B cell (primary cell): ENCODE results near the gene PRKCH. TPM values are rescaled to one million over a fixed set of nuclear protein-coding genes. Genes with fewer than 3 reads are reported as not detected.

Experiments
- ATAC-seq: fragments of 200-7000 bp; cut with Tn5 transposase; one replicate; pipeline ENCODE4 v1.10.0; 2021; ENCODE audit warnings: low read depth, mild to moderate bottlenecking, moderate number of reproducible peaks, moderate library complexity
- CTCF ChIA-PET: fragments of 350-600 bp; sonication (Branson Sonifier 250); formaldehyde crosslinking; loops from one replicate; lab custom pipeline; 2021; ENCODE audit warnings: antibody characterized with exemption, inconsistent platforms; lab: Charles Lee
- POLR2A ChIA-PET: fragments of 350-600 bp; sonication (Branson Sonifier 250); formaldehyde crosslinking; loops from one replicate; lab custom pipeline; 2021; ENCODE audit warnings: antibody characterized with exemption; lab: Charles Lee
- DNase-seq: peaks from one replicate; pipeline ENCODE4 v3.0.0; 2013
- H2AFZ ChIP-seq: 2 replicates; pipeline ENCODE4 v1.6.1; 2012; ENCODE audit warnings: mild to moderate bottlenecking, low read depth, low read length; ENCODE audit not compliant: insufficient read depth, poor library complexity, severe bottlenecking
- H3K27ac ChIP-seq, 2 donors: 1 replicate in 1 of 2; 2 replicates in 1 of 2; pipeline ENCODE4 v1.5.1; 2012 to 2013; ENCODE audit warnings: low read length in 2 of 2, mild to moderate bottlenecking in 2 of 2, moderate library complexity in 1 of 2
- H3K27me3 ChIP-seq, 4 experiments: fragments of 200-600 bp in 1 of 4; sonication (generic) in 1 of 4; replicated peaks in 1 of 4; 1 replicate in 2 of 4; 2 replicates in 2 of 4; pipeline versions ENCODE4 v1.6.1 to v1.7.0; 2013 to 2016; ENCODE audit warnings: low read length in 3 of 4, mild to moderate bottlenecking in 2 of 4, mixed read lengths in 1 of 4, moderate library complexity in 1 of 4; ENCODE audit not compliant: insufficient read depth in 4 of 4, control insufficient read depth in 3 of 4; ENCODE audit errors: control extremely low read depth in 1 of 4
- H3K36me3 ChIP-seq, 2 experiments: replicated peaks in 1 of 2; 1 replicate in 1 of 2; 2 replicates in 1 of 2; pipeline versions ENCODE4 v1.6.1 to v1.7.1; 2013; ENCODE audit warnings: low read length in 1 of 2; ENCODE audit not compliant: insufficient read depth in 2 of 2, control insufficient read depth in 1 of 2; ENCODE audit errors: control extremely low read depth in 1 of 2, extremely low read depth in 1 of 2
- H3K4me1 ChIP-seq, 2 donors: fragments of 200-600 bp in 1 of 2; sonication (generic) in 1 of 2; 1 replicate in 1 of 2; 2 replicates in 1 of 2; pipeline versions ENCODE4 v1.5.1 to v1.6.1; 2013 to 2017; ENCODE audit warnings: low read length in 2 of 2; ENCODE audit not compliant: control insufficient read depth in 2 of 2, insufficient read depth in 2 of 2
- H3K4me2 ChIP-seq: replicated peaks from 2 replicates; pipeline ENCODE3; 2012; ENCODE audit warnings: mild to moderate bottlenecking, low read depth, low read length; ENCODE audit not compliant: poor library complexity, severe bottlenecking
- H3K4me3 ChIP-seq, 5 experiments: fragments of 200-600 bp in 1 of 5; sonication (generic) in 1 of 5; 1 replicate in 3 of 5; 2 replicates in 2 of 5; pipeline versions ENCODE4 v1.5.1 to v1.7.0; 2011 to 2016; ENCODE audit warnings: low read length in 4 of 5, mild to moderate bottlenecking in 4 of 5, low read depth in 2 of 5, control low read depth in 1 of 5, moderate library complexity in 1 of 5; ENCODE audit not compliant: insufficient read depth in 1 of 5; ENCODE audit errors: control extremely low read depth in 1 of 5, extremely low read depth in 1 of 5
- H3K79me2 ChIP-seq: fragments of 200-600 bp; sonication (generic); one replicate; pipeline ENCODE4 v1.6.0; 2016; ENCODE audit warnings: low read length; ENCODE audit not compliant: control insufficient read depth, insufficient read depth
- H3K9ac ChIP-seq: fragments of 200-600 bp; sonication (generic); 2 replicates; pipeline ENCODE4 v1.6.1; 2017; ENCODE audit warnings: mild to moderate bottlenecking, low read length, moderate library complexity
- H3K9me3 ChIP-seq, 3 donors: one replicate each; pipeline versions ENCODE4 v1.6.1 to v1.7.1; 2013; ENCODE audit warnings: low read length in 2 of 3; ENCODE audit not compliant: control insufficient read depth in 2 of 3, insufficient read depth in 1 of 3; ENCODE audit errors: control extremely low read depth in 1 of 3
- H4K20me1 ChIP-seq: 2 replicates; pipeline ENCODE4 v1.6.0; 2012; ENCODE audit warnings: mild to moderate bottlenecking, low read length; ENCODE audit not compliant: insufficient read depth, control insufficient read depth, poor library complexity, severe bottlenecking
- H3K27ac Mint-ChIP-seq: one replicate; pipeline ENCODE4 v1.8.0; 2021; ENCODE audit warnings: mixed read lengths
- H3K27me3 Mint-ChIP-seq: one replicate; pipeline ENCODE4 v1.8.0; 2021; ENCODE audit warnings: mixed read lengths
- H3K4me1 Mint-ChIP-seq: one replicate; pipeline ENCODE4 v1.8.0; 2021; ENCODE audit warnings: mixed read lengths
- H3K4me3 Mint-ChIP-seq: one replicate; pipeline ENCODE4 v1.8.0; 2021; ENCODE audit warnings: mixed read lengths
- H3K9me3 Mint-ChIP-seq: one replicate; pipeline ENCODE4 v1.8.0; 2022; ENCODE audit warnings: mixed read lengths; ENCODE audit not compliant: insufficient read depth
- EZH2 ChIP-seq: IDR thresholded peaks from 2 replicates; pipeline ENCODE4 v1.6.1; 2012; ENCODE audit warnings: borderline replicate concordance, low read depth, mild to moderate bottlenecking, moderate library complexity, low read length; ENCODE audit not compliant: insufficient read depth, poor library complexity, severe bottlenecking
- WGBS: methylation state at CpG from one replicate; pipeline ENCODE4 v1.1.5; 2013; ENCODE audit warnings: missing lambda C conversion rate; ENCODE audit not compliant: insufficient coverage; 5-methylcytosine and 5-hydroxymethylcytosine counted together
- intact Hi-C: fragments of 100-400 bp; cut with micrococcal nuclease; formaldehyde crosslinking; loops from one replicate; pipeline ENCODE4 v1.10.0; 2022
- polyA plus RNA-seq: library from polyadenylated mRNA; depleted of rRNA; stranded (reverse); fragments of >200 nt; gene quantifications from 2 replicates; pipeline ENCODE4 v1.2.3, GENCODE V29; 2012
- total RNA-seq, 2 donors: library from RNA; stranded (reverse); fragments of 120-200 nt in 1 of 2; gene quantifications; 1 replicate in 1 of 2; 2 replicates in 1 of 2; pipeline versions ENCODE4 v1.2.3 to v1.2.4, GENCODE V29; 2013 to 2022
- TF ChIP-seq, protein P1 (sequence below): fragments of 200-600 bp; IDR thresholded peaks from one replicate; pipeline ENCODE4 v1.8.0; 2022; ENCODE audit warnings: antibody characterized with exemption, mild to moderate bottlenecking

PRKCH gene
- total and polyA plus RNA-seq, 2 donors (not counting 1 experiment from before 2014, with no cell fraction given): 2.0 to 5.0 TPM

DNA sequence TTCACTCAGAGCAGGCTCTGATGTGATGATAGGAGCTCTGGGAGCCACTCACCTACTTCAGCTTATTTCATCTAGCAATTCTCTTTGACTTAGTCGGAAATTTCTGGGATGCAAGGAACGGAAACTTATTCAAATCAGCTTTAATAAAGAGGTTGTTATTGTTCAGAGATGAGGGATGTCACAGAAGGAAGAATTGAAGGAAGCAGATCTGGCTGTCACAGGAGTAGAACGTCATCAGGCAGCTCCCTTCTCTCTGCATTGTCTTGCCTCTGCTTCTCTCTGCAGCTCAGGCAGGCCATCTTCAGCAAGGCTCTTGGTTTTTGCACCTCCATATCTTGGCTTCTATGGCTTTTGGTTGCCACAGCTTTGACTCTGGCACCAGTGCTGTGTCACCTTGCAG is 32.7 kb upstream of the PRKCH start:
- H3K4me2 ChIP-seq: no peak overlapping the region
- peaks cover 40% of the 10 kb centered on the region for H3K27me3 Mint-ChIP-seq
- no peaks in the 10 kb centered on the region for H3K9me3 ChIP-seq
- H3K4me3 ChIP-seq: no peak overlapping the region
- H3K79me2 ChIP-seq: no peaks in the 10 kb centered on the region
- intact Hi-C loops: no loop called here
- ATAC-seq: no peak
- DNase-seq: no peak
- no peak overlapping the region for H2AFZ ChIP-seq
- no peaks in the 10 kb centered on the region for H4K20me1 ChIP-seq
- H3K27ac Mint-ChIP-seq: no peak overlapping the region
- no peaks in the 10 kb centered on the region for H3K36me3 ChIP-seq
- no peak overlapping the region for H3K9ac ChIP-seq
- CTCF ChIA-PET: interaction anchor here (1.1 kb wide), 1 partner anchor 9 kb away, joined by 3 read pairs; no protein-coding TSS in a partner anchor
- POLR2A ChIA-PET: no interaction called here
- H3K27me3 ChIP-seq: peaks cover 0 to 8% (median 6%) of the 10 kb centered on the region in 4 experiments
- H3K4me1 Mint-ChIP-seq: no peaks in the 10 kb centered on the region
- TF ChIP-seq, protein P1, sequence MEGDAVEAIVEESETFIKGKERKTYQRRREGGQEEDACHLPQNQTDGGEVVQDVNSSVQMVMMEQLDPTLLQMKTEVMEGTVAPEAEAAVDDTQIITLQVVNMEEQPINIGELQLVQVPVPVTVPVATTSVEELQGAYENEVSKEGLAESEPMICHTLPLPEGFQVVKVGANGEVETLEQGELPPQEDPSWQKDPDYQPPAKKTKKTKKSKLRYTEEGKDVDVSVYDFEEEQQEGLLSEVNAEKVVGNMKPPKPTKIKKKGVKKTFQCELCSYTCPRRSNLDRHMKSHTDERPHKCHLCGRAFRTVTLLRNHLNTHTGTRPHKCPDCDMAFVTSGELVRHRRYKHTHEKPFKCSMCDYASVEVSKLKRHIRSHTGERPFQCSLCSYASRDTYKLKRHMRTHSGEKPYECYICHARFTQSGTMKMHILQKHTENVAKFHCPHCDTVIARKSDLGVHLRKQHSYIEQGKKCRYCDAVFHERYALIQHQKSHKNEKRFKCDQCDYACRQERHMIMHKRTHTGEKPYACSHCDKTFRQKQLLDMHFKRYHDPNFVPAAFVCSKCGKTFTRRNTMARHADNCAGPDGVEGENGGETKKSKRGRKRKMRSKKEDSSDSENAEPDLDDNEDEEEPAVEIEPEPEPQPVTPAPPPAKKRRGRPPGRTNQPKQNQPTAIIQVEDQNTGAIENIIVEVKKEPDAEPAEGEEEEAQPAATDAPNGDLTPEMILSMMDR: no peak
- no peak for TF ChIP-seq EZH2
- H3K27ac ChIP-seq: no peak overlapping the region
- WGBS: 93% methylated on average over 3 of the region's 3 CpGs
- H3K4me3 Mint-ChIP-seq: no peak overlapping the region
- no peaks in the 10 kb centered on the region for H3K4me1 ChIP-seq
- H3K9me3 Mint-ChIP-seq: no peaks in the 10 kb centered on the region

DNA sequence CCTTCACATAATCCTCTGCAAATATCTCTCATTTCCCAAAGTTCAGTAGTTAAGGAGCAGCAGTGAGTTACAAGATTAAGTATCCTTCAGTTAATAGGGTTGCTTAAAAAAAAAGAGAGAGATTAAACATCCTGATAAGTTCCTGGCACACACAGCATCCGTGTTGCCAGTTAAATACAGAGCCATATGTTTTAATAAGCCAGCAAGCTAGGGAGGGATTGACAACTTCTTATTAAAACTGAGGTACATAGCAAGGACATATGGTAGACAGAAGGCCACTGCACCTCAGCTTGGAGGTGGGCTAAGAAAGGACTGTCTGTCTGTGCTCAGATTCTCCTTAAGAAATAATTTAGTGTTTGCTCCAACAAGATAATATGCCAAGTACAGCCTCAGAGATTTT is 30.7 kb upstream of the PRKCH start:
- DNase-seq: no peak
- H3K4me3 Mint-ChIP-seq: no peak overlapping the region
- Histone ChIP-seq H3K27ac (no peak overlapping the region), H3K79me2 (no peaks in the 10 kb centered on the region), H3K36me3 (no peaks in the 10 kb centered on the region), H3K9me3 (no peaks in the 10 kb centered on the region), H3K9ac (no peak overlapping the region), H3K4me1 (no peaks in the 10 kb centered on the region), H3K4me2 (no peak overlapping the region), H3K4me3 (no peak overlapping the region), H3K27me3 (peaks cover 0 to under 1% (median under 1%) of the 10 kb centered on the region in 4 experiments), H4K20me1 (no peaks in the 10 kb centered on the region), H2AFZ (no peak overlapping the region)
- intact Hi-C loops: no loop called here
- H3K27ac Mint-ChIP-seq: no peak overlapping the region
- no peak for TF ChIP-seq EZH2
- TF ChIP-seq, protein P1: no peak
- no peak for ATAC-seq
- H3K4me1 Mint-ChIP-seq: no peaks in the 10 kb centered on the region
- ChIA-PET POLR2A (interaction anchor here (0.6 kb wide), 1 partner anchor 1787 kb away, joined by 3 read pairs; no protein-coding TSS in a partner anchor), CTCF (interaction anchor here (1.6 kb wide), 1 partner anchor 547 kb away, joined by 5 read pairs; no protein-coding TSS in a partner anchor)
- WGBS: 60% methylated on average over 1 of the region's 1 CpG
- peaks cover 25% of the 10 kb centered on the region for H3K27me3 Mint-ChIP-seq
- no peaks in the 10 kb centered on the region for H3K9me3 Mint-ChIP-seq
